NCI-H1436 (cell line): Measurements from ENCODE around the gene TUBA3C.

ENCODE experiments used
- DNase-seq: peaks from one replicate; lab custom pipeline; 2025; lab: John Stamatoyannopoulos, UW

Gene TUBA3C

DNA sequence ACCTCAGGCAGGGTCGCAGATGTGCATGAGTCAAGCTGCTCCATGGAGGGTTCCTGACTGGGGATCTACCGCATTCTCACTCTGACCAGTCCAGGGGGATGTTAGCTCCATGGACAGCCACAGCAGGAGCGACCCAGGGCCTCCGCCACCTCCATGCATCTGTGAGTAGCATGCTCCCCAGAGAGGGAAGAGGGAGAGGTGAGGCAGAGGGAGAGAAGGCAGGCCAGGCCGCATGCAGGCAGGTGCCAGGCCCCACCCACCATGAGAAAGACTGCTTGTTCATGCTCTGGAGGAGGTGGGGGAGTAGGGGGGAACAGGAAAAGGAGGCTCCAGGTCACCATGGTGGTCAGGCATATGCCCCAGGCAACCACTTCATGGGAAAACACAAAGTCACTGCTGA is 20.3 kb downstream of the TUBA3C start:
- DNase-seq = no peak

DNA sequence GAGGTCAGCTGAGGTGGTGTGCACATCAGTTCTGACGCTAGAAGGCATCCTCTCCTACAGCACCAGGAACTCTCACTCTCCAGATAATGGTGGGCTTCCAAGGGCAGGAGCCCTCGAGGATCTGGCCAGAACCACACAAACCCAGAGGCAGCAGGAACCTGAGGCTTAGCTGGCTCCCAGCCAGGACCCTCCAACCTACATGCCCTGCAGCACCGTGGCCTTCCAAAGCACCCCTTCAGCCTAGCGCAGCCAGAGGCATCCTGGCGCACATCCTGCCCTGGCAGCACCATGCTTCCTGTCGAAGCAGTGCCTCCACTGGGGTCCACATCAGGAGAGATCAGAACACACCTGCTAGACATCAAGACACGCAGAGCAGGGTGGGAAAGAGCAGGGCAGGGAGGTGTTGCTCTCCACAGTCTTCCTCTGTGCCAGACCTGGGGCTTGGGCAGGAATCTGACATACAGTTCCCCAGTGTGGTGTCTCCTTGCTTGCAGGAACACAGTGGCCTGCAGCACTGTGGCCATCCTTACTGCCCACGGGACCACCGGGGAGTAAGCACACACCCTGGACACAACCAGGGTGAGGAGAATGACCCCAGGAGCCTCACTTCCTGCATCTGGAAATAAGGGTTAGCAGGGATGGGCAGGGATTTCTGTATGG is 21.7 kb downstream of the TUBA3C start:
- no peak for DNase-seq

DNA sequence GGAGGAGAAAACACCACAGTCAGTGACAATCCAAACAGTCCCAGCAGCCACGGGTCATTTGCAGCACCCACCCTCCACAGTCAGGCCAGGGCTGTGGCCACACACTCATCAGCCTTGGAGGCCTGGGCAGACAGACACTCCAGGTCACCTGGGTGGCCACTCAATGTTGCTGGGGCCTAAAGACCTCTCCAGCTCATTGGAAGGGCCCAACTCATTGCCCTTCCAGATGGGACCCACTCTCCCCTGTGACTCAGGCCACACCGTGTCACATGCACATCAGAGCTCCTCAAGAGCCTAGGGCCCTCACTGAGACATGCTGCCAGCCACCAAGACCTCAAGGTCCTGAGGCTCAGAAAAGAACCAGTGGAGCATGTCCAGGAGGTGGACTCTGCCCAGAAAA is 22.4 kb downstream of the TUBA3C start:
- DNase-seq = no peak

DNA sequence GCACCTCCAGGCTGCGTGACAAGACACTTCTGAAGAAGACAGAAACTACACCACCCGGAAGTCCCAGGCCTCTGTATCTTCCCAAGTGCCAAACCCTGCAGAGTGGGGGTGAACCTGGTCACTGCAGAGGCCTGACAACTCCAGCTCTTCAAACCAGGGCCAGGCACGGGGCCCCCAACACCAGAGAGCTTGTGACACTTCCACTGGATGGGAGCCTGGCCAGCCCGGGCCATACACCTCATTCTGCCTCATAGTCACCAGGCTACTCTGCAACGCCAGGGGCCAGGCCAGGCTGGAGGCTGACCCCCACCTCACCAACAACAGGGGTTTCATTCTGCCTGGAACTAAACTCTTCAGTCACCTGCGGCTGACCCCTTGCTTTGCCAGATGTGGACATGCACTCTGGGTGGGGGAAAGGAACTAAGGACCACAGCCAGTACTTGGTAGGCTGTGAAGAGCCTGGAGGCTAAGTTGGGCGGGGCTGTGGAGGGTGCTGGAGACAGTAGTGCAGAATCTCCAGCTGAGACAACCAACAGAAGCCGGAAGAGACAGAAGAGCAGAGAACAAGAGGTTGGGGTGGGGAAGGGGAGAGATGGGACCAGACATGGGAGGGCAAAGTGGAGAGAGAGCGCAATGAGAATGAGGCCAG is 23.0 kb downstream of the TUBA3C start:
- DNase-seq = no peak

DNA sequence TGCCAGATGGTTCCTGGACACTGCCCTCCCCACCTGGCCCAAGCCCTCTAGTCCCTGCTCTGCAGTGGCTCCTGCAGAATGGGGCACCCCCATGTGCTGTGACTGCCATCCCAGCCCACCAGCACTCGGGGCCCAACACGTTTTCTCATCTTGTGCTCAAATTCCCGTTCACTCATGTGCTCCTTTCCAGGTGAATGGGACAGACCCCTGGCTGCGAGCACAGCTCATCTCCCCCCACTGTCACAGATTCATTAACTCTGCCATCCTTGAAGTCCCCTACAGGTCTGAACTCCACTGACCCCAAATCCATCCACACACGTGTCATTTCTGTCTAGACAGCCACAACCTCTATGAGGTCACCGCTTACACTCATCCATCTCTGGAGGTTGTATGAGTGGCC is 23.6 kb downstream of the TUBA3C start:
- DNase-seq = no peak

DNA sequence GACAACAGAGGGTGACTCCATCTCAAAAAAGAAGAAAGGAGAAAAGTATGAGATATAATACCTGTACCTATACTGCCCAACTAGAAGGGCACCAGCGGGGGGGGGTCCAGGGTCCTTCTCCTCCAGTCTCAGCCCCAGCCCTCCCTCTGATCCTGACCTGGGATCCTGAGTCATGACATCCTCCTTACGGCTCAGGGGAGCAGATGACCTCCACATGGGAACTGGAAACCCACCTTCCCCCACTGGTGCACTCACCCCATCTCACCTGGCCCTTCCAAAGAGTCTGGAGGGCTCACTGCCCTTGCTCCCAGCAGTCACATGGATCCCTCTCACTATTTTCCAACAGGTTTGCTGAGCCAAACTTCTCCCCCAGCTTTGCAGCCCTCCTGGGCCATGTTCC is 24.2 kb downstream of the TUBA3C start:
- DNase-seq = no peak

DNA sequence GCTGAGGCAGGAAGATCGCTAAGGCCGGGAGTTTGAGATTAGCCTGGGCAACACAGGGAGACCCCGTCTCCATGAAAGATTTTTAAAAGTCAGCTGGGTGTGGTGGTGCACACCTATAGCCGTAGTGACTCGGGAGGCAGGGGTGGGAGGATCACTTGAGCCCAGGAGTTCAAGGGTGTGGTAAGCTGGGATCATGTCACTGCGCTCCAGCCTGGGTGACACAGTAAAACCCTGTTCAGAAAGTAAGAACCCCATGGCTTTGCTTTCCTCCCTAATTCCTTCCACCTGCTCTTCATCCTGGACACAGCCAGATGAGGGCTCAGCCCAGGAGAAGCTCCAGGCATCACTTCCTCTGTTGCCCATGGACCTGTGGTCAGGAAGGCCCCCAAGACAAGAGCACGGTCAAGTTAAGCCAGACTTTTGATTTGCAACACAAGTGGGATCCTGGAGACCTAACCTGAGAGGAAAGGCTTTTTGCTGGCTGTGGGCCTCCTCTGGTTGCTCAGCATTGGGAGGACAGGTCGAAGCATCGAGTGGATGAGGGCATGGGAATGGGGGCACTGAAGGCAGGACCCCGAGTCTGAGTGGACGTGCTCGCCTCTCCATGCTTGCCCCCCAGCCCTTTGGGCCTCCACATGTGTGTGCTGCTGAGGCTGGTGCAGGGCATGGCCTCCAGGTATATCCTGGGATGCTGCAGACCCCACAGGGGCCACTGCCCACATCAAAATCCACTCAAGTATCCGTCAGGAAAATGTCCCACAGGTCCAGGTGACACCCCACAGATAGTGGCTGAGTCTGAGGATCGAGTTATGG is 25.4 kb downstream of the TUBA3C start:
- DNase-seq = no peak

DNA sequence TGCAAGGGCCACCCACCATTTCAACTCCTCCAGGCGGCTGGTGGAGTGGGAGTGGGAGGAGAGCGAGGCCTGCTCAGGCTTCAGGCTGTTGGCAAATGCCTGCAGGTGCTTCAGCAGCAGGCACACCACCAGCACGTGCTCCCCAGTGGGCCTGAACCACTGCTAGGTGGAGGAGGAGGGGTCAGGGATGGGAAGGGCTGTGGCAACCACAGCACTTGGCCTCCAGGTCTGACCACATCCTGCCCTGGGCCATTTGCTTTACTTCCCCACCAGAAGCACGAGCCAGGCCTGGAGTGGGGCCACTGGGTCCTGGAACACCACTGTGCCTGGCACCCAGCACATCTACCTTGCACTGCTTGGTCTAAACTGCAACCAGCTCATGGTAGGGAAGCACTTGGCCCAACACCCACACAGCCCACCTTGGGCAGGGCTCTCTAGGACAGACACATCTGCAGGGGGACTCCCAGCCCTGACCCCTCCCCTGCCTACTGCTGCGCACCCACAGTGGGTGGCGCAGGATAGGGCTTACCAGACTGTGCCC is 26.2 kb downstream of the TUBA3C start:
- DNase-seq = no peak

DNA sequence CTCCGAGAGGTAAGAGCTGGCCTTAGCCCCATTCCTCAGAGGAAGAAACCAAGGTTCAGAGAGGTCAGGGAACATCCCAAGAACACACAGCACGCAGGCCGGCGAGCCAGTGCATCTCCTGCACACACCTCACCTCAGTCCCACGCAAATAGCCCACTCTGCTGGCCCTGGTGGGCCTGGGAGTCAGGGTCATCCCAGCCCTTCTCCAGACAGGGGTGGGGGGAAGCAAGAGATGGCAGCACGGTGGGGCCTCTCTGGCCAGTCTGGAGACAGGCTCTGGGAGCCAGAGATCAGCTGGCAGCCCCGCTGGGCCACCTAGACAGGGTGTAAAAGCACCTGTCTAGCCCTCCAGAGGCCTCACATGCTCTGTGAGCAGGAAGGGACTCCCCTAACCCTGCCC is 26.8 kb downstream of the TUBA3C start:
- DNase-seq = no peak

DNA sequence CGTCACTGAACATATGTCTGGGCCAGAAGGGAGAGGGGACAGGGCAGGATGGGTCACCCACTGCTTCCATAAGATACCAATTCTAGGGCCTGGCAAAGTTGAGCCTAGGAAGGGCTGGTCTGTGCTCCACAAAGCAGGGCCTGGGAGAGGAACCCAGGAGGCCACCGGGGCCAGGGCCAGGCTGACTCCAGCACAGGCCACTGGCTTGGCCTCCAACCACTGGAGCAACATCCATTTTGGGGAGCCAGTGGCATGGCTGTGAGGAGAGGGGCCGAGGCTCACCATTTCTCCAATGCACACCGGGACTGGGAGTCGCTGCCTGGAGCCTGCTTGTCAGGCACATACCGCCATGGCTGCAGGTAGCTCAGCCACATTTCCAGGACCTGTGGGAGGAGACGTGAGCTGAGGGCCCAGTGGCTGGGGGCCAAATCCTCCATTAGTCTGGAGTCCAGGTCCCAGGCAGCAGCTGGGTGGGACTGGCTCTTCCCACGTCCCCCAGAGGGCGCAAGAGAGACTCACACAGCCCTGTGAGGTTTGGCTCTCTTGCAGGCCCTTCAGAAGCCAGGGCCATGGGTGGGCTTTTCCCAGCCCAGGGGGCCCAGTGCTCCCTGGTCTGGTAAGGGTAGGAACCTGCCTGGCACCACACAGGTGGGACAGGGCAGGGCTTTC is 27.7 kb downstream of the TUBA3C start:
- DNase-seq = no peak

DNA sequence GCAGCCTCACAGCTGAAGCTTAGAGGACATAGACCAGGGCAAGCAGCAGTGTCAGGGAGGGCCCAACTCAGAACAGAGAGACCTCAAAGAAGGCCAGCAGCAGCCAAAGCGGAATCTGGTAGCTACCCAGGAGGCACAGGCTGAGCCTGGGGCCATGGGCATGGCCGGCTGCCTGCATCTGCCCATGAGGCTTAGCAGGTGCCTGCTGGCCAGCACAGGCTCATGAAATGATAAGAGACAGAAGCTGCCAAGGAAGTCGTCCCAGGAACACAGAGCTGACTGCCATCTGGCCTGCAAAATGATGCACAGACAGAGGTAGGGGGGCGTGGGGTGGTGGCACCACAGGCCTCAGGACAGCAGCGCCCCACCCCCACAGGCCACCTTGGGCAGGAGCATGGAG is 29.2 kb downstream of the TUBA3C start:
- no peak for DNase-seq

DNA sequence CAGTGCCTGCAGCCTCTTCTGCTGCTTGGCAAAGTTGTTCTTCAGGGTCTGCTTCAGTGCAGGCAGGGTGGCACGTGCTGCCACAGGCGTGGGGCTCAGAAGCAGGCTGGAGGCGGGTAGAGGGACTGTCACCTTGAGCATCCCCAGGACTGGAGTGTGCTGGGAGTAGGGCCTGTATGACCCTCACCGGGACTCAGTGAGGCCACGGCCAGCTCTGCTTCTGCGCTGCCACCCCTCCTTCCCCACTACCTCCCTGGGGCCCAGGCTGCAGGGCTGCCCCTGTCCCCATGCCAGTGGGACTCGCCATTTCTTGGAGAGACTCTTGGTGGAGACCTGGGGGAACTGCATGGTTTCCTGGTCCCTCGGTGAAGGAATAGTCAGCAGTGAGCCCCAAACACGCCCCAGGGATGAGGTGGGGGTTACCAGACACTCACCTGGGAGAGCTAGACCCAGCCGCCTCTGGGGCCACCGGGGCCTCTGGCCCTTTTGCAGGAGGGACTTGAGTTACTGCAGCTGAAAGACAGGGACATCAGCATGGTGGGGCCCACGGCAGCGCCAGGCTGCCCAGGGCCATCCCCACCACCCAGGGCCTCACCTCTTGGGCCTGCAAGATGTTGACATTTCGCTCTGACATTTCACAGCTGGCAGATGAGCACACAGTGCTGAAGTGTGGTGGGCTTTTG is 29.9 kb downstream of the TUBA3C start:
- DNase-seq = no peak

DNA sequence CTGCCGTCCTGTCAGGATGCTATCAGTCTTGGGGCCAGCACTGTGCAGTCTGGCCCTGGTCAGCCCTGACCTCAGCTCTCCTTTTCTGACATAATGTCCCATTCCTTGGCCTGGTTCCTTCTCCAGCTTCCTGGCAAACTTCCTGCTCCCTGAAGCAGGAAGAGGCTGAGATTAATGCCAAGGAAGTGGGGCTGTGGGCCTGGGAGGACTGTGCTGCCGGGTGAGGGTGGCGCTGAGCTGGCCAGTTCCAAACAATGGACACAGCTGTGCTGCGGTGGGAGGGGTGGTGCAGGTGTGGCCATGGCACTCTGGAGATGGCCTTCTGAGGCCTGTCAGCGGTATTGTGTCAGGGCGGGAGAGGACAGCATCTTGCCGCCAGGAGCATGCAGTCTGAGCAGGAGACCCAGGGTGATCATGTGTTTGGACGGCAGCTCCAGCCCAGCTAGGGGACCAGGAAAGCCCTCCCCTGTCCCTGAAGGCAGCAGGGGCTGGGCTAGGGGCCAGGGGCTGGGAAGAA is 30.9 kb downstream of the TUBA3C start:
- DNase-seq = no peak

DNA sequence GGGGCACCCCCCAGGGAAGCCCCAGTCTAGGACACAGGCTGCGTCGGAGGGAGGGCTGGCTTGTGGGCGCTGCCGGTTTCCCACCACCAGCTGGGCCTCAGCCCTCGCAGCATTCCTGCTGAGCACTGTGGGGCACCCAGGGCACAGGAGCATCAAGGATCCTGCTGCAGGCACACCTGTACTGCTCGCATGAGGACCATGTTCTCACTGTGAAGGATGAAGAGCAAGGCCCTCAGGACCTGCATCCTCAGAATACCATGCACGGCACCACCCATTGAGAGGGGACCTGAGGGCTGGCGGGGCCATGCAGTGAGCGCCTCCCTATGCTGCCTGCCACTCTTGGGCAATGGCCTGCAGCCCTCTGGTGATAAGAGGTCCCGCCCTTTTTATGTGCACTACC is 31.4 kb downstream of the TUBA3C start:
- no peak for DNase-seq

DNA sequence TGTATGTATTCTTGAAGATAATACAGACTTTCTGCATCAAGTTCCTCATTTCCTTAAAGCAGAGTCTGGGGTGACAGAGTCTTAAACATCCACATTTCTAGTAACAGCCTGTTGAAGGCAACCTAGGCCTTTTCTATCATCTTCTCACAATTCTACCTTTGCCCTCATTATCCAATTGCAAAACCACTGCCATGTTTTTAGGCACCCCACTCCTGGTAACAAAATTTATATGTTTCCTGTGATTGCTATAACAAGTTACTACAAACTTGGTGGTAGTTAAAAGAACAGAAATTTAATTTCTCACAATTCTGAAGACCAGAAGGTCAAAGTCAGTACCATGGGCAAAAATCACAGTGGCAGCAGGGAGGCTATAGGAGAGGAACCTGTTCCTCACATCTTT is 33.1 kb downstream of the TUBA3C start:
- no peak for DNase-seq
